Panc1 (cell line): ENCODE data around the gene PSMD6.

Experiments
- POLR2AphosphoS5 ChIP-seq: IDR thresholded peaks from 2 replicates; pipeline ENCODE4 v1.6.1; 2012; ENCODE audit warnings: mild to moderate bottlenecking, low read depth, low read length, moderate library complexity
- SIN3A ChIP-seq: IDR thresholded peaks from 2 replicates; pipeline ENCODE4 v1.6.1; 2012; ENCODE audit warnings: low read depth, mild to moderate bottlenecking, low read length, moderate library complexity, borderline replicate concordance; ENCODE audit not compliant: insufficient read depth
- TF ChIP-seq, protein P1 (sequence below), 2 experiments: IDR thresholded peaks; 2 replicates each; pipeline ENCODE4 v1.6.1; 2011 to 2012; ENCODE audit warnings: low read depth in 2 of 2, control low read depth in 1 of 2, low read length in 1 of 2, mild to moderate bottlenecking in 1 of 2, moderate library complexity in 1 of 2; ENCODE audit not compliant: insufficient read depth in 1 of 2
- TF ChIP-seq, protein P2 (sequence below): fragments of 450-650 bp; IDR thresholded peaks from 2 replicates; pipeline ENCODE4 v1.5.1; 2017; ENCODE audit warnings: mild to moderate bottlenecking

DNA sequence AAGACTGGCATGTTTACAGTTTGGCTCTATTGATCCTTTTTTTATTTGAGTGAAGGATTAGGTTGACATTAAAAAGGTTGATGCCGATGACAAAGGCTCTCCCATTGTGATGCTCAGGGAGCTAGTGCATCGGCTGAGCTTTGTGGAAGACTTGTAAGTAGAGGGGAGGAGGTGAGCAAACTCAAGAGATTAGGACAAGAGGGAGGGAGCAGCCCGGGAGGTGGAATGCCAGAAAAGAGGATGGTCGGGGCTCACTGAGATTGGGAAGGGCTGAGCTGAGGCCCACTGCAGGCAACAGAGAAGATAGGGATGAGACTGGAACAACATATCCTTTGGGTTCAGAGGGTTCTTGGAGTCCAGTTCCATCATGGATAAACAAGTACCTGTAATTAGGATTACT lies 26.5 kb upstream of the PSMD6 start:
- TF ChIP-seq, protein P1, sequence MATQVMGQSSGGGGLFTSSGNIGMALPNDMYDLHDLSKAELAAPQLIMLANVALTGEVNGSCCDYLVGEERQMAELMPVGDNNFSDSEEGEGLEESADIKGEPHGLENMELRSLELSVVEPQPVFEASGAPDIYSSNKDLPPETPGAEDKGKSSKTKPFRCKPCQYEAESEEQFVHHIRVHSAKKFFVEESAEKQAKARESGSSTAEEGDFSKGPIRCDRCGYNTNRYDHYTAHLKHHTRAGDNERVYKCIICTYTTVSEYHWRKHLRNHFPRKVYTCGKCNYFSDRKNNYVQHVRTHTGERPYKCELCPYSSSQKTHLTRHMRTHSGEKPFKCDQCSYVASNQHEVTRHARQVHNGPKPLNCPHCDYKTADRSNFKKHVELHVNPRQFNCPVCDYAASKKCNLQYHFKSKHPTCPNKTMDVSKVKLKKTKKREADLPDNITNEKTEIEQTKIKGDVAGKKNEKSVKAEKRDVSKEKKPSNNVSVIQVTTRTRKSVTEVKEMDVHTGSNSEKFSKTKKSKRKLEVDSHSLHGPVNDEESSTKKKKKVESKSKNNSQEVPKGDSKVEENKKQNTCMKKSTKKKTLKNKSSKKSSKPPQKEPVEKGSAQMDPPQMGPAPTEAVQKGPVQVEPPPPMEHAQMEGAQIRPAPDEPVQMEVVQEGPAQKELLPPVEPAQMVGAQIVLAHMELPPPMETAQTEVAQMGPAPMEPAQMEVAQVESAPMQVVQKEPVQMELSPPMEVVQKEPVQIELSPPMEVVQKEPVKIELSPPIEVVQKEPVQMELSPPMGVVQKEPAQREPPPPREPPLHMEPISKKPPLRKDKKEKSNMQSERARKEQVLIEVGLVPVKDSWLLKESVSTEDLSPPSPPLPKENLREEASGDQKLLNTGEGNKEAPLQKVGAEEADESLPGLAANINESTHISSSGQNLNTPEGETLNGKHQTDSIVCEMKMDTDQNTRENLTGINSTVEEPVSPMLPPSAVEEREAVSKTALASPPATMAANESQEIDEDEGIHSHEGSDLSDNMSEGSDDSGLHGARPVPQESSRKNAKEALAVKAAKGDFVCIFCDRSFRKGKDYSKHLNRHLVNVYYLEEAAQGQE (IDR thresholded peaks at IDR 0.05; ENCODE audit: insufficient read depth in 1 of 2, low read depth in 2 of 2, low read length in 1 of 2), result no peak
- TF ChIP-seq, protein P2, sequence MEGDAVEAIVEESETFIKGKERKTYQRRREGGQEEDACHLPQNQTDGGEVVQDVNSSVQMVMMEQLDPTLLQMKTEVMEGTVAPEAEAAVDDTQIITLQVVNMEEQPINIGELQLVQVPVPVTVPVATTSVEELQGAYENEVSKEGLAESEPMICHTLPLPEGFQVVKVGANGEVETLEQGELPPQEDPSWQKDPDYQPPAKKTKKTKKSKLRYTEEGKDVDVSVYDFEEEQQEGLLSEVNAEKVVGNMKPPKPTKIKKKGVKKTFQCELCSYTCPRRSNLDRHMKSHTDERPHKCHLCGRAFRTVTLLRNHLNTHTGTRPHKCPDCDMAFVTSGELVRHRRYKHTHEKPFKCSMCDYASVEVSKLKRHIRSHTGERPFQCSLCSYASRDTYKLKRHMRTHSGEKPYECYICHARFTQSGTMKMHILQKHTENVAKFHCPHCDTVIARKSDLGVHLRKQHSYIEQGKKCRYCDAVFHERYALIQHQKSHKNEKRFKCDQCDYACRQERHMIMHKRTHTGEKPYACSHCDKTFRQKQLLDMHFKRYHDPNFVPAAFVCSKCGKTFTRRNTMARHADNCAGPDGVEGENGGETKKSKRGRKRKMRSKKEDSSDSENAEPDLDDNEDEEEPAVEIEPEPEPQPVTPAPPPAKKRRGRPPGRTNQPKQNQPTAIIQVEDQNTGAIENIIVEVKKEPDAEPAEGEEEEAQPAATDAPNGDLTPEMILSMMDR, result no peak
- TF ChIP-seq POLR2AphosphoS5 (no peak), SIN3A (no peak)
